ENCODE data around the gene RSRC1.

The RSRC1 gene

DNA sequence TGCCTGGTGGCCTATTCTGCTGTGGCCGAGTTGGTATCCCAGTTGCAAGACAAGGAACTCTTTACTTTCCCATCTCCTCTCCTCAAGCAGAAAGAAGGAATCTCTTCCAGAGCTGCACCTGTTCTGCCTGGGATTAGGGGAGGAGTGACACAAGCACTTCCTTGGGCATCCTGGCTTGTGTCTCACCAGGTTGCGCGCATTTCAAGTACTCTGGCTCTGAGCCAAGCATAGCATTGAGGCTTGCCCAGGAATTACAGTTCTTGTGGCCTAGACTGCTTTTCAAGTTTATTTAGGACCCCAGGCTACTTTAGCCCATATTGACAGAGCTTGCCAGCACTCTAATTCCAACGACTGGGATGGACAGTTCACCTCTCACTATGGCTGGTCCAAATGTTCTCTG is 150.5 kb downstream of the RSRC1 start:
- Histone ChIP-seq H2AFZ (ENCODE audit: low read depth, low read length, severe bottlenecking) (no peak overlapping the region), H3K4me2 (ENCODE audit: low read depth, low read length, poor library complexity, severe bottlenecking) (no peak overlapping the region), H3K79me2 (ENCODE audit: insufficient read depth, low read length) (peaks cover 19% of the 10 kb centered on the region; the same call in 1 of the 2 replicates), H3F3A (ENCODE audit: insufficient read depth) (no peaks in the 10 kb centered on the region), H3K27ac (ENCODE audit: low read depth, low read length) (no peak overlapping the region), H3K36me3 (ENCODE audit: low read length) (no peaks in the 10 kb centered on the region), H3K9ac (ENCODE audit: low read length) (no peak overlapping the region), H3K9me3 (ENCODE audit: insufficient read depth, low read length) (no peaks in the 10 kb centered on the region), H4K20me1 (ENCODE audit: low read depth, low read length) (no peaks in the 10 kb centered on the region), H3K27me3 (ENCODE audit: low read length) (no peaks in the 10 kb centered on the region), H3K4me3 (ENCODE audit: insufficient read depth, low read length, poor library complexity, severe bottlenecking) (no peak overlapping the region), H3K9me2 (replicated peaks; ENCODE audit: insufficient read depth, low read length) (no peaks in the 10 kb centered on the region)
- TF ChIP-seq, protein P1, sequence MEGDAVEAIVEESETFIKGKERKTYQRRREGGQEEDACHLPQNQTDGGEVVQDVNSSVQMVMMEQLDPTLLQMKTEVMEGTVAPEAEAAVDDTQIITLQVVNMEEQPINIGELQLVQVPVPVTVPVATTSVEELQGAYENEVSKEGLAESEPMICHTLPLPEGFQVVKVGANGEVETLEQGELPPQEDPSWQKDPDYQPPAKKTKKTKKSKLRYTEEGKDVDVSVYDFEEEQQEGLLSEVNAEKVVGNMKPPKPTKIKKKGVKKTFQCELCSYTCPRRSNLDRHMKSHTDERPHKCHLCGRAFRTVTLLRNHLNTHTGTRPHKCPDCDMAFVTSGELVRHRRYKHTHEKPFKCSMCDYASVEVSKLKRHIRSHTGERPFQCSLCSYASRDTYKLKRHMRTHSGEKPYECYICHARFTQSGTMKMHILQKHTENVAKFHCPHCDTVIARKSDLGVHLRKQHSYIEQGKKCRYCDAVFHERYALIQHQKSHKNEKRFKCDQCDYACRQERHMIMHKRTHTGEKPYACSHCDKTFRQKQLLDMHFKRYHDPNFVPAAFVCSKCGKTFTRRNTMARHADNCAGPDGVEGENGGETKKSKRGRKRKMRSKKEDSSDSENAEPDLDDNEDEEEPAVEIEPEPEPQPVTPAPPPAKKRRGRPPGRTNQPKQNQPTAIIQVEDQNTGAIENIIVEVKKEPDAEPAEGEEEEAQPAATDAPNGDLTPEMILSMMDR (IDR thresholded peaks at IDR 0.05; ENCODE audit: insufficient read depth, low read length, poor library complexity, severe bottlenecking), result no peak
- no peak for TF ChIP-seq EZH2phosphoT487 (conservative IDR thresholded peaks at IDR 0.05; ENCODE audit: low read length)

DNA sequence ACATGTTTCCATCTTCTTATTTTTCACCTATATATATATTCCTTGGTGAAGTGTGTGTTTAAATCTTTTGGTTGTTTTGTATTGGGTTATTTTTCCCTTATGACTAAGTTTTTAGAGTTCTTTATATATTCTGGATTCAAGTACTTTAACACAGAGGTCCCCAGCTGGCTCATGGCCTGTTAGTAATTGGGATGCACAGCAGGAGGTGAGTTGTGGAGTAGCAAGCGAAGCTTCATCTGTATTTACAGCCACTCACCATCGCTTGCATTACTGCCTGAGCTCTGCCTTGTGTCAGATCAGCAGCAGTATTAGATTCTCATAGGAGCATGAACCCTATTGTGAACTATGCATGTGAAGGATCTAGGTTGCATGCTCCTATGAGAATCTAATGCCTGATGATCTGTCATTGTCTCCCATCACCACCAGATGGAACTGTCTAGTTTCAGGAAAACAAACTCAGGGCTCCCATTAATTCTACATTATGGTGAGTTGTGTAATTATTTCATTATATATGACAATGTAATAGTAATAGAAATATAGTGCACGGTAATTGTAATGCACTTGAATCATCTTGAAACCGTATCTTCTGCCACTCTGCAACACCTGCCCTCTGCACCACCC is 151.6 kb downstream of the RSRC1 start:
- Histone ChIP-seq H3F3A (ENCODE audit: insufficient read depth) (no peaks in the 10 kb centered on the region), H3K79me2 (ENCODE audit: insufficient read depth, low read length) (peaks cover 19% of the 10 kb centered on the region; the same call in 1 of the 2 replicates), H3K36me3 (ENCODE audit: low read length) (peaks cover 4% of the 10 kb centered on the region; the same call in 1 of the 2 replicates), H3K9me3 (ENCODE audit: insufficient read depth, low read length) (peaks cover under 1% of the 10 kb centered on the region; the same call in 1 of the 2 replicates), H3K4me3 (ENCODE audit: insufficient read depth, low read length, poor library complexity, severe bottlenecking) (no peak overlapping the region), H3K9me2 (replicated peaks; ENCODE audit: insufficient read depth, low read length) (no peaks in the 10 kb centered on the region), H2AFZ (ENCODE audit: low read depth, low read length, severe bottlenecking) (no peak overlapping the region), H3K4me2 (ENCODE audit: low read depth, low read length, poor library complexity, severe bottlenecking) (no peak overlapping the region), H3K27me3 (ENCODE audit: low read length) (no peaks in the 10 kb centered on the region), H3K27ac (ENCODE audit: low read depth, low read length) (no peak overlapping the region), H4K20me1 (ENCODE audit: low read depth, low read length) (no peaks in the 10 kb centered on the region), H3K9ac (ENCODE audit: low read length) (no peak overlapping the region)
- TF ChIP-seq EZH2phosphoT487 (conservative IDR thresholded peaks at IDR 0.05; ENCODE audit: low read length), result no peak
- TF ChIP-seq, protein P1 (IDR thresholded peaks at IDR 0.05; ENCODE audit: insufficient read depth, low read length, poor library complexity, severe bottlenecking), result no peak

DNA sequence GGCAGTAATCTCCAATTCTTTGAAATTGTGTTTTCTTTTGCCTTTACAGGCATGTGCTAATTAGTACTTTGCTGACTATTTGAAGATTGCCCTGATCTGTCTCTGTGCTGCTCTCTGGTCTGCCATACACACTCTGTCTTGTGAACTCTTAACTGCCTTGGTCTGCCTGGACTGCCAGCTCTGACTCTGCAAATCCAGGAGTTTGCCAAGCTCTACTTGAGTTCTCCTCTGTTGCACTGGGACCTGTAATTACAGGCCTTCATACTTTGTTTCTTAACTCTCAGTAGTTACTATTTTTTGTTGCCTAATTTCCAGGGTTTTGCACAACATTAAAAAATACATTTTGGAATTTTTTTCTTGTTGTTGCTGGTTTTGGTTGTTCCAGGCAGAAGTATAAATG is 155.0 kb downstream of the RSRC1 start:
- no peaks in the 10 kb centered on the region for H4K20me1 ChIP-seq (ENCODE audit: low read depth, low read length)
- no peak overlapping the region for H3K4me2 ChIP-seq (ENCODE audit: low read depth, low read length, poor library complexity, severe bottlenecking)
- peaks cover 16% of the 10 kb centered on the region for H3K9me3 ChIP-seq (ENCODE audit: insufficient read depth, low read length)
- no peak overlapping the region for H3K9ac ChIP-seq (ENCODE audit: low read length)
- no peaks in the 10 kb centered on the region for H3K9me2 ChIP-seq (replicated peaks; ENCODE audit: insufficient read depth, low read length)
- peaks cover 24% of the 10 kb centered on the region for H3K36me3 ChIP-seq (ENCODE audit: low read length)
- peaks cover 11% of the 10 kb centered on the region; the same call in 1 of the 2 replicates for H3K79me2 ChIP-seq (ENCODE audit: insufficient read depth, low read length)
- H3K4me3 ChIP-seq (ENCODE audit: insufficient read depth, low read length, poor library complexity, severe bottlenecking), result no peak overlapping the region
- no peak overlapping the region for H3K27ac ChIP-seq (ENCODE audit: low read depth, low read length)
- H3K27me3 ChIP-seq (ENCODE audit: low read length), result no peaks in the 10 kb centered on the region
- TF ChIP-seq, protein P1 (IDR thresholded peaks at IDR 0.05; ENCODE audit: insufficient read depth, low read length, poor library complexity, severe bottlenecking), result no peak
- TF ChIP-seq EZH2phosphoT487 (conservative IDR thresholded peaks at IDR 0.05; ENCODE audit: low read length), result no peak
- no peak overlapping the region for H2AFZ ChIP-seq (ENCODE audit: low read depth, low read length, severe bottlenecking)
- no peaks in the 10 kb centered on the region for H3F3A ChIP-seq (ENCODE audit: insufficient read depth)

Data from SU-DHL-6 (cell line).